HEK293 (cell line): ENCODE results near the gene SOX6.

Experiments
- CTCF ChIA-PET: fragments of 350-600 bp; formaldehyde crosslinking; extraction: SDS; loops from one replicate; lab custom pipeline; 2021; ENCODE audit warnings: antibody characterized with exemption; lab: Yijun Ruan, JAX
- POLR2A ChIA-PET: fragments of 300-600 bp; formaldehyde crosslinking; extraction: SDS; loops from one replicate; lab custom pipeline; 2020; ENCODE audit warnings: antibody characterized with exemption, inconsistent platforms; lab: Yijun Ruan, JAX
- H3K27ac ChIP-seq: fragments of 200-500 bp; sonication (Bioruptor generic); 2 replicates; pipeline ENCODE4 v1.5.1; 2014; ENCODE audit warnings: low read depth, low read length, control low read depth, inconsistent platforms; ENCODE audit errors: extremely low read depth
- H3K36me3 ChIP-seq, 2 experiments: fragments of 200-500 bp in 1 of 2; sonication (Bioruptor generic) in 1 of 2; 1 replicate in 1 of 2; 2 replicates in 1 of 2; pipeline ENCODE4 v1.5.1; 2014 to 2017; ENCODE audit warnings: inconsistent platforms in 2 of 2, low read length in 2 of 2; ENCODE audit not compliant: control insufficient read depth in 2 of 2, insufficient read depth in 1 of 2
- H3K4me1 ChIP-seq: fragments of 200-500 bp; sonication (Bioruptor generic); 2 replicates; pipeline ENCODE4 v1.5.1; 2014; ENCODE audit warnings: mild to moderate bottlenecking, low read length, inconsistent platforms; ENCODE audit not compliant: control insufficient read depth, insufficient read depth
- H3K4me3 ChIP-seq: 2 replicates; pipeline ENCODE4 v1.5.1; 2011; ENCODE audit warnings: low read depth, mild to moderate bottlenecking, control low read depth, low read length, moderate library complexity
- H3K9me3 ChIP-seq: fragments of 200-500 bp; sonication (Bioruptor generic); 2 replicates; pipeline ENCODE4 v1.5.1; 2014; ENCODE audit warnings: low read depth, low read length, inconsistent platforms; ENCODE audit not compliant: control insufficient read depth, insufficient read depth
- FEZF1 ChIP-seq: fragments of 450-650 bp; formaldehyde crosslinking; IDR thresholded peaks from 2 replicates; pipeline ENCODE4 v1.5.1; 2016; ENCODE audit warnings: missing biosample characterization, missing genetic modification characterization
- GFI1B ChIP-seq: fragments of 450-650 bp; formaldehyde crosslinking; IDR thresholded peaks from 2 replicates; pipeline ENCODE4 v1.5.1; 2016; ENCODE audit warnings: missing biosample characterization, missing genetic modification characterization
- GLI2 ChIP-seq: fragments of 450-650 bp; formaldehyde crosslinking; IDR thresholded peaks from 2 replicates; pipeline ENCODE4; 2017; ENCODE audit warnings: missing biosample characterization, missing genetic modification characterization, low read depth, borderline replicate concordance
- KLF8 ChIP-seq: fragments of 450-650 bp; formaldehyde crosslinking; IDR thresholded peaks from 2 replicates; pipeline ENCODE4 v1.5.1; 2016; ENCODE audit warnings: missing biosample characterization, missing genetic modification characterization
- OSR2 ChIP-seq: fragments of 450-650 bp; formaldehyde crosslinking; IDR thresholded peaks from 2 replicates; pipeline ENCODE4 v1.5.1; 2016; ENCODE audit warnings: missing biosample characterization, missing genetic modification characterization
- OVOL3 ChIP-seq: fragments of 450-650 bp; formaldehyde crosslinking; IDR thresholded peaks from 2 replicates; pipeline ENCODE4 v1.5.1; 2016; ENCODE audit warnings: missing biosample characterization, missing genetic modification characterization
- PRDM4 ChIP-seq: fragments of 450-650 bp; formaldehyde crosslinking; IDR thresholded peaks from 2 replicates; pipeline ENCODE4 v1.5.1; 2017; ENCODE audit warnings: missing biosample characterization, missing genetic modification characterization
- PRDM6 ChIP-seq: fragments of 450-650 bp; formaldehyde crosslinking; IDR thresholded peaks from 2 replicates; pipeline ENCODE4 v1.5.1; 2017; ENCODE audit warnings: missing biosample characterization, missing genetic modification characterization
- RBAK ChIP-seq: fragments of 450-650 bp; formaldehyde crosslinking; IDR thresholded peaks from 2 replicates; pipeline ENCODE4 v1.5.1; 2016; ENCODE audit warnings: missing biosample characterization, missing genetic modification characterization
- TCF7L2 ChIP-seq: IDR thresholded peaks from 2 replicates; pipeline ENCODE4 v1.6.1; 2011; ENCODE audit warnings: low read depth, mild to moderate bottlenecking, inconsistent platforms, low read length, moderate library complexity, borderline replicate concordance
- TRIM28 ChIP-seq: IDR thresholded peaks from 2 replicates; pipeline ENCODE4 v1.6.1; 2011; ENCODE audit warnings: low read length, control low read depth, borderline replicate concordance
- ZBTB17 ChIP-seq: fragments of 450-650 bp; formaldehyde crosslinking; IDR thresholded peaks from 2 replicates; pipeline ENCODE4 v1.5.1; 2016; ENCODE audit warnings: missing biosample characterization, missing genetic modification characterization
- ZNF112 ChIP-seq: fragments of 450-650 bp; formaldehyde crosslinking; IDR thresholded peaks from 2 replicates; pipeline ENCODE4 v1.5.0; 2017; ENCODE audit warnings: missing biosample characterization, missing genetic modification characterization
- ZNF140 ChIP-seq: fragments of 450-650 bp; formaldehyde crosslinking; IDR thresholded peaks from 2 replicates; pipeline ENCODE4 v1.5.1; 2016; ENCODE audit warnings: missing biosample characterization, missing genetic modification characterization
- ZNF148 ChIP-seq: fragments of 450-650 bp; formaldehyde crosslinking; IDR thresholded peaks from 2 replicates; pipeline ENCODE4 v1.5.0; 2017; ENCODE audit warnings: missing biosample characterization, missing genetic modification characterization, borderline replicate concordance
- ZNF175 ChIP-seq: fragments of 450-650 bp; formaldehyde crosslinking; IDR thresholded peaks from 2 replicates; pipeline ENCODE4 v1.5.1; 2016; ENCODE audit warnings: missing biosample characterization, missing genetic modification characterization
- ZNF223 ChIP-seq: fragments of 450-650 bp; formaldehyde crosslinking; IDR thresholded peaks from 2 replicates; pipeline ENCODE4 v1.5.1; 2016; ENCODE audit warnings: missing biosample characterization, missing genetic modification characterization
- ZNF335 ChIP-seq: fragments of 450-650 bp; formaldehyde crosslinking; conservative IDR thresholded peaks from 2 replicates; pipeline ENCODE4 v1.5.1; 2016; ENCODE audit warnings: missing biosample characterization, missing genetic modification characterization
- ZNF398 ChIP-seq: fragments of 450-650 bp; formaldehyde crosslinking; IDR thresholded peaks from 2 replicates; pipeline ENCODE4 v1.5.1; 2017; ENCODE audit warnings: missing biosample characterization, missing genetic modification characterization
- ZNF514 ChIP-seq: fragments of 450-650 bp; formaldehyde crosslinking; IDR thresholded peaks from 2 replicates; pipeline ENCODE4 v1.5.1; 2016; ENCODE audit warnings: missing biosample characterization, missing genetic modification characterization
- ZNF521 ChIP-seq: fragments of 450-650 bp; formaldehyde crosslinking; IDR thresholded peaks from 2 replicates; pipeline ENCODE4 v1.5.1; 2017; ENCODE audit warnings: missing biosample characterization, mild to moderate bottlenecking, missing genetic modification characterization
- ZNF529 ChIP-seq: fragments of 450-650 bp; formaldehyde crosslinking; IDR thresholded peaks from 2 replicates; pipeline ENCODE4 v1.5.1; 2017; ENCODE audit warnings: missing genetic modification characterization, missing biosample characterization; ENCODE audit not compliant: insufficient replicate concordance
- ZNF561 ChIP-seq: fragments of 450-650 bp; IDR thresholded peaks from 2 replicates; pipeline ENCODE4 v1.5.1; 2018; ENCODE audit warnings: missing biosample characterization, missing genetic modification characterization, borderline replicate concordance
- ZNF777 ChIP-seq: fragments of 450-650 bp; formaldehyde crosslinking; IDR thresholded peaks from 2 replicates; pipeline ENCODE4 v1.5.1; 2017; ENCODE audit warnings: missing biosample characterization, missing genetic modification characterization, borderline replicate concordance
- ZNF843 ChIP-seq: fragments of 450-650 bp; formaldehyde crosslinking; IDR thresholded peaks from 2 replicates; pipeline ENCODE4 v1.5.1; 2016; ENCODE audit warnings: missing biosample characterization, missing genetic modification characterization
- ZSCAN30 ChIP-seq: fragments of 450-650 bp; IDR thresholded peaks from 2 replicates; pipeline ENCODE4 v1.5.1; 2018; ENCODE audit warnings: missing biosample characterization, mild to moderate bottlenecking, missing genetic modification characterization, moderate library complexity
- ZXDB ChIP-seq: fragments of 450-650 bp; formaldehyde crosslinking; IDR thresholded peaks from 2 replicates; pipeline ENCODE4 v1.5.1; 2016; ENCODE audit warnings: missing biosample characterization, missing genetic modification characterization

The SOX6 gene

GRCh38 chr11:16127732-16128131 lies 228.6 kb downstream of the SOX6 start (continued):
- TF ChIP-seq RBAK: no peak
- TF ChIP-seq ZNF140: no peak
- TF ChIP-seq ZNF148 (tag by site-specific recombination): no peak
- TF ChIP-seq ZNF223 (tag by site-specific recombination): no peak

GRCh38 chr11:16126362-16126761 lies 230.0 kb downstream of the SOX6 start:
- POLR2A ChIA-PET: interaction anchor here (1.3 kb wide), 1 partner anchor 479 kb away, joined by 3 read pairs; no protein-coding TSS in a partner anchor
- TF ChIP-seq TCF7L2 (peak; percentile 85), GLI2 (tag by site-specific recombination) (0 out of 2 replicates have a peak, but pooled peaks have one; percentile 44), ZNF521 (no peak), PRDM6 (peak; percentile 88), ZNF561 (tag by site-specific recombination) (0 out of 2 replicates have a peak, but pooled peaks have one; percentile 34), OVOL3 (tag by site-specific recombination) (peak; percentile 55; the same call in 1 of the 2 replicates), ZNF175 (no peak), ZNF514 (tag by site-specific recombination) (no peak), FEZF1 (peak; percentile 68), GFI1B (tag by site-specific recombination) (peak; percentile 65), TRIM28 (peak; percentile 95), ZNF529 (tag by site-specific recombination) (no peak), ZNF335 (tag by site-specific recombination) (0 out of 2 replicates have a peak, but pooled peaks have one; percentile 23), ZBTB17 (tag by site-specific recombination) (peak; percentile 52), ZXDB (tag by site-specific recombination) (peak; percentile 63), OSR2 (tag by site-specific recombination) (peak; percentile 51; the same call in 1 of the 2 replicates), ZNF843 (tag by site-specific recombination) (peak; percentile 86), ZSCAN30 (tag by site-specific recombination) (0 out of 2 replicates have a peak, but pooled peaks have one; percentile 40), ZNF140 (no peak), ZNF112 (tag by site-specific recombination) (no peak), KLF8 (tag by site-specific recombination) (no peak), ZNF398 (no peak), PRDM4 (tag by site-specific recombination) (peak; percentile 53; the same call in 1 of the 2 replicates), ZNF777 (no peak)
- Histone ChIP-seq H3K4me3 (no peak overlapping the region), H3K27ac (peak overlapping the region; percentile 34; the same call in 1 of the 2 replicates), H3K9me3 (no peaks in the 10 kb centered on the region), H3K36me3 (no peaks in the 10 kb centered on the region), H3K4me1 (peaks cover 6% of the 10 kb centered on the region; the same call in 1 of the 2 replicates)
- CTCF ChIA-PET: interaction anchor here (0.7 kb wide), 1 partner anchor 124 kb away, joined by 3 read pairs; no protein-coding TSS in a partner anchor
